ACC112 (cell line): ENCODE measurements around the gene ZNF277.

Experiments
- H2AFZ ChIP-seq: fragments of 200-600 bp; sonication (generic); one replicate; pipeline ENCODE4 v1.6.0; 2017; ENCODE audit warnings: antibody characterized with exemption, low read length; ENCODE audit not compliant: unreplicated experiment
- H3K27ac ChIP-seq: fragments of 200-600 bp; sonication (generic); 2 replicates; pipeline ENCODE4 v1.5.1; 2014; ENCODE audit warnings: low read depth, mild to moderate bottlenecking, antibody characterized with exemption, low read length, moderate library complexity
- H3K27me3 ChIP-seq: fragments of 200-600 bp; sonication (generic); 2 replicates; pipeline ENCODE4 v1.6.1; 2014; ENCODE audit warnings: mild to moderate bottlenecking, antibody characterized with exemption, low read length, moderate library complexity, mixed read lengths; ENCODE audit not compliant: insufficient read depth
- H3K36me3 ChIP-seq: fragments of 200-600 bp; sonication (generic); 2 replicates; pipeline ENCODE4 v1.6.1; 2016; ENCODE audit warnings: mild to moderate bottlenecking, antibody characterized with exemption, low read length, moderate library complexity, mixed read lengths; ENCODE audit not compliant: insufficient read depth
- H3K4me1 ChIP-seq: fragments of 200-600 bp; sonication (generic); one replicate; pipeline ENCODE4 v1.6.1; 2016; ENCODE audit warnings: low read length, mixed read lengths; ENCODE audit not compliant: insufficient read depth, unreplicated experiment, control insufficient read depth
- H3K4me3 ChIP-seq: fragments of 200-600 bp; sonication (generic); 2 replicates; pipeline ENCODE4 v1.5.1; 2014; ENCODE audit warnings: mild to moderate bottlenecking, low read depth, low read length
- H3K79me2 ChIP-seq: fragments of 200-600 bp; sonication (generic); one replicate; pipeline ENCODE4 v1.6.0; 2016; ENCODE audit warnings: low read length; ENCODE audit not compliant: control insufficient read depth, unreplicated experiment, insufficient read depth

Gene ZNF277

DNA sequence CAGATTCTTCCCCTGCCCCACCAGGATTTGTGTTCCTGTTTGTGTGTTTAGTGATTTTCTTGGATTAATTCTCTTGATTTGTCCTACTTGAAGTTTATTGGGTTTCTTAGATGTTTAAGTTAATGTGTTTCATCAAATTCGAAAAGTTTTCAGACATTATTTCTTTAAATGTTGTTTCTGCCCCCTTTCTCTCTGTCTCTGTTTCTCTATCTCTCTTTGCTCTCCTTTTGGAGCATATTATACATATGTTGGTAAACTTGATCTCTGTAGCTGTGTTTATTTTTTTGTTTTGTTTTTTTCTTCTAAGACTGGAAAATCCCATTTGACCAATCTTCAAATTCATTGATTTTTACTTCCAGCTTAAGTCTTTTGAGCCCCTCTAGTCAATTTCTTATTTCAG lies 115.6 kb downstream of the ZNF277 start:
- H3K4me1 ChIP-seq, result no peaks in the 10 kb centered on the region
- no peak overlapping the region for H3K4me3 ChIP-seq
- H3K79me2 ChIP-seq, result no peaks in the 10 kb centered on the region
- H3K36me3 ChIP-seq, result peaks cover 32% of the 10 kb centered on the region
- no peaks in the 10 kb centered on the region for H3K27me3 ChIP-seq
- no peak overlapping the region for H3K27ac ChIP-seq
- no peak overlapping the region for H2AFZ ChIP-seq

DNA sequence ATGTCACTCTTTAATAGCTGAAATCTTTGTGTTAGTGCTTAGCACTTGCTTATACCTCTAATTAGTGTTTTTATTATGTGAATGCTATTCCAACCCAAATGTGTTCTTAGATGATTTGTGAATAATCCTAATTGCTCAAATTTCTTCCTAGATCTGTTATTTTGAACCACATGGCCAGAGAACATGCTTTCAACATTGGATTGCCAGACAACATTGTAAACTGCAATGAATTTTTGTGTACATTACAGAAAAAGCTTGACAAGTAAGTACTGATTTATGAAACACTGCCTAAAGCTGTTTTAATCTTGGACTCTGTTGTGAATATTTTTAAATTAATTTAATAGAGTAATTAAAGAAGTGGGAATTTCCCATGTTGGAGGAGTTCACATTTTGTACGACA lies 121.1 kb downstream of the ZNF277 start:
- Histone ChIP-seq H3K4me3 (no peak overlapping the region), H3K4me1 (no peaks in the 10 kb centered on the region), H2AFZ (no peak overlapping the region), H3K36me3 (peaks cover 6% of the 10 kb centered on the region; the same call in 1 of the 2 replicates), H3K27me3 (no peaks in the 10 kb centered on the region), H3K79me2 (no peaks in the 10 kb centered on the region), H3K27ac (no peak overlapping the region)

DNA sequence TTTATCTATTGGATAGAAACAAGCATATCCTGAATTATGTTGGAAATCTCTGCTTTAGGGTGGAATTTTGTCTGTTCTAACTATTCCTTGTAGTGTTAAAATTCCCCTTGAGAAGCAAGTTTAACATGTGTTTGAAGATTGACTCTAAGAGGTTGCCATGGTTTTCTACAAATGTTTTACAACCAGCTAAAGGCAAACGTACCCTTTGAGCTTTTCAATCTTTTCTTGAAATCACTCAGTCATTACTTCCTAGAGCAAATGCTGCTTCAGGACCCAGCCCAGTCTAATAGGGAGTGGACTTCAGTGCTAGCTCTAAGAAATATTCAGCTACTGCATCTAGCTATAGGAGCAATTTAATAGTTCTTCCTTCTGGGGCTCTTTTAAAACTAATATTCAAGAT lies 125.0 kb downstream of the ZNF277 start:
- no peaks in the 10 kb centered on the region for H3K36me3 ChIP-seq
- H3K4me1 ChIP-seq, result no peaks in the 10 kb centered on the region
- H3K27ac ChIP-seq, result no peak overlapping the region
- no peaks in the 10 kb centered on the region for H3K27me3 ChIP-seq
- no peak overlapping the region for H3K4me3 ChIP-seq
- no peak overlapping the region for H2AFZ ChIP-seq
- no peaks in the 10 kb centered on the region for H3K79me2 ChIP-seq

DNA sequence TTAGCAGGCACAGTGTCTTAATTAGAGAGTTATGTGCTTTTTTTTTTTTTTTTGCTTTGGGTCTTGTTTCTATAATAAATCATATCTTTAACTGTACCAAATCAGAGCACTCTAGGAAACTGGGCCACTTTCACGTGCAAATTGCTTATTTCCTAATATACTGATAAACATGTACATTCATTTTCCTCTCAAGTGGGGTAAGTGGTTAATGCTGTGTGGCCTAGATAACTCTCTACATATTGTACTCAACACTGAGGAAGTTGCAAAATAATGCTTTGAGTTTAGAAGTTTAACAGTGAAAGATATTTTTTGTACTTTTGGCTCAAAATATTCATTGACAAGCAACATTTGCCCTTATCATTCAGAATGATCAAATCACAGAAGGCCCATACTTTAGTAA lies 127.9 kb downstream of the ZNF277 start:
- H3K36me3 ChIP-seq, result no peaks in the 10 kb centered on the region
- H3K4me3 ChIP-seq, result no peak overlapping the region
- no peak overlapping the region for H2AFZ ChIP-seq
- no peak overlapping the region for H3K27ac ChIP-seq
- no peaks in the 10 kb centered on the region for H3K27me3 ChIP-seq
- no peaks in the 10 kb centered on the region for H3K4me1 ChIP-seq
- no peaks in the 10 kb centered on the region for H3K79me2 ChIP-seq

DNA sequence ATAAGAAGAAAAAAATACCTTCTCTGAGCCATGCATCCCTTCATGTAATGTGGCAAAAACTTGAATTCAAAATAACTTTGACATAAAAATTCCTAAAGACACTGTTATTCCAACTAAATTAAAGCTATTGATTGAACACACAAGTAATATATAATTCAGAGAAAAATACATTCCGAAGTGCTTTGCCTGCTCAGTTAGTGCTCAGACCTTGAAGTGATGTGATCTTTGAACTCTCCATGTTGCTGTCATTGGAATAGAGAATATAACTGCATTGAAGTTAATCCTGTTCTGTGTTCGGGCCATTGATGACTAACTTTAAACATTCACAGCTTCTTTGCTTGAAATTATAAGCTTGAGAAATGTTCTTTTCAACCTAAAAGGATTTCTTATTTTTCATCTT lies 129.8 kb downstream of the ZNF277 start:
- H3K4me3 ChIP-seq, result no peak overlapping the region
- H3K4me1 ChIP-seq, result no peaks in the 10 kb centered on the region
- H3K27ac ChIP-seq, result no peak overlapping the region
- H3K27me3 ChIP-seq, result no peaks in the 10 kb centered on the region
- H3K79me2 ChIP-seq, result no peaks in the 10 kb centered on the region
- H2AFZ ChIP-seq, result no peak overlapping the region
- peaks cover 5% of the 10 kb centered on the region; the same call in 1 of the 2 replicates for H3K36me3 ChIP-seq

DNA sequence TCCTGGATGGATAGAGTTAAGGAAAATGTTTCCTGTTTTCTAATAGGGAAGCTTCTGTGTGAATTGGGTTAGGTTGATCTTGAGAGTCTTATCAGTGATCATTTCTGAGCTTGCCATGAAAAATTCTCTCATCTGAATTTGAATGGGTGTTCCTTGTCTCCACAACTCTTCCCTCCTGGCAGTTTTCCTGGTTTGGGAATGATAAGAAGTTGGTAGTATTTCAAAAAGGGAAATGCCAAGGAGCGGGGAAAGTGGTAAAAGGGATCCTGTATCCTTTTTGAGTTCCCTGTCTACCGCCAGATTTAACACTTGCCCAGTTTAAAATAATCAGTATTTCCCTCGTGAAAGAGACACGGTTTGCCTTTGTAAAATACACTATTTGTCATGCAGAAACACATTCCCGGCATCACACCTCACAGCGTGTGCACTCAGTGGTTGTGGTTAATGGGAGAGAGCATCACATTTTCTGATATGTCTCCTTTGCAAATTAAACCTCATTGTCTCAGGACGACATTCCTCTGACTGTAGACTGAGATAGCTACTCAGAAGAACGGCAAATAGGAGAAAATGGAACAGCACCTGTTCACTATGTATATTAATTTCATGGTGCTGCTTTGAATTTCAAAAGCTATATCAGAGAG lies 130.6 kb downstream of the ZNF277 start:
- Histone ChIP-seq H3K4me3 (no peak overlapping the region), H3K36me3 (peaks cover 5% of the 10 kb centered on the region; the same call in 1 of the 2 replicates), H3K27me3 (no peaks in the 10 kb centered on the region), H3K27ac (no peak overlapping the region), H3K79me2 (no peaks in the 10 kb centered on the region), H2AFZ (no peak overlapping the region), H3K4me1 (no peaks in the 10 kb centered on the region)

DNA sequence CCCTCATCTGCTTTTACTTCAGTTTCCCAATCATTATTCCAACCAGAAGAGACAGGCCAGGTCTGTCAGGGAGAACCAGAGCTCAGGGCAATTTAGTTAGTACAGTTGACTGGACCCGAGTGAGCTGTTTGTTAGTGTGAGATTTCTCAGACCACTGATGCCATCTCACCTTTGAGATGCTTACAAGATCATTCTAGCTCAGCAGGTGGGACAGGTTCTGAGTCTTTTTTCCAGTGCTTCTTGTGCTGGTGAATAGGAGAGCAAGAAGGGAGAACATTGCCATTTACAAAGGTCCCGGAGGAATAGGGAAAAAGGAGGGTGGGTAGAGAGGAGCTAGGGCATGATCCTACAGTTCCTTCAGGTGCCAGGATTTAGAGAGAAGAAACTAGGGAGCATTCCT lies 131.4 kb downstream of the ZNF277 start:
- H2AFZ ChIP-seq, result no peak overlapping the region
- H3K4me3 ChIP-seq, result no peak overlapping the region
- H3K36me3 ChIP-seq, result peaks cover 12% of the 10 kb centered on the region
- no peaks in the 10 kb centered on the region for H3K4me1 ChIP-seq
- no peaks in the 10 kb centered on the region for H3K79me2 ChIP-seq
- no peaks in the 10 kb centered on the region for H3K27me3 ChIP-seq
- H3K27ac ChIP-seq, result no peak overlapping the region

DNA sequence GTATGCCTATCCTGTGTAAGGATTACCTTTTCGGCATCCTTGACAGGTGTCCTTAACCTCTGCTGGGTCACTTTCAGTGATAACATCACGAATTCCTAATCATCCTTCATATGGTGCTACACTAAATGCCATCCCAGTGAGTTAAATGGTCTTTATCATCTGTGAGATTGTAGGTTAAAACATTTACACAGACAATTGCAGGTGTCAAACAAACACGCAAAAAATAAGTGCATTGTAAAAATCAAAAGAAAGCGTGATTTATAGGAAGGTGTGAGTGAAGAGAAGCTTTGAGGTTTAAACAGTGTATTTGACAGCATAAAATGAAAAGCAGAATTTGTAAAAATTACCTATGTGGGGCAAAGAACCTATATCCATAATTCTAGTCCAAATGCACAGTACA lies 132.3 kb downstream of the ZNF277 start:
- peaks cover 21% of the 10 kb centered on the region for H3K36me3 ChIP-seq

DNA sequence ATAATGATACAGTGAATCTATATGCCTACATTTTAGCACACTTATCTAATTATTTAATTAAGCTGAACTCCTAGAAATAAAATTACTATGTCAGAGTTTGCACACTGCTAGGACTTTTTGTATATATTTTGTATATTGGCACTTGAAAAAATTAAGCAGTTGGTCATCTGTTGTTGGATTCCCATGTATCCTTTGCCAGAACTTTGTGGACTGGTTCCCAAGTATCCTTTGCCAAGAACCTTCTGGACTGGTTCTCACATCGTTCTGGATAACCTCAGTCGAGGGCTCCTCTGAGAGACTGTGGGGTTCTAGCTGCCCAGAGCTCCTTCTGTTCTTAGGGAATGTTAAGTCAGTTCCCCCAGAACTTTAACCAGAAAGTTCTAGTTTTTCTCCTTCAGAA lies 135.0 kb downstream of the ZNF277 start:
- Histone ChIP-seq H3K36me3 (peaks cover 29% of the 10 kb centered on the region), H3K4me3 (no peak overlapping the region), H3K4me1 (no peaks in the 10 kb centered on the region), H2AFZ (no peak overlapping the region), H3K27ac (no peak overlapping the region), H3K79me2 (no peaks in the 10 kb centered on the region), H3K27me3 (no peaks in the 10 kb centered on the region)

More for the DNA sequence above, 132.3 kb downstream of the ZNF277 start:
- H2AFZ ChIP-seq, result no peak overlapping the region
- H3K4me1 ChIP-seq, result no peaks in the 10 kb centered on the region
- H3K27ac ChIP-seq, result no peak overlapping the region
- no peaks in the 10 kb centered on the region for H3K27me3 ChIP-seq
- H3K79me2 ChIP-seq, result no peaks in the 10 kb centered on the region
- no peak overlapping the region for H3K4me3 ChIP-seq

DNA sequence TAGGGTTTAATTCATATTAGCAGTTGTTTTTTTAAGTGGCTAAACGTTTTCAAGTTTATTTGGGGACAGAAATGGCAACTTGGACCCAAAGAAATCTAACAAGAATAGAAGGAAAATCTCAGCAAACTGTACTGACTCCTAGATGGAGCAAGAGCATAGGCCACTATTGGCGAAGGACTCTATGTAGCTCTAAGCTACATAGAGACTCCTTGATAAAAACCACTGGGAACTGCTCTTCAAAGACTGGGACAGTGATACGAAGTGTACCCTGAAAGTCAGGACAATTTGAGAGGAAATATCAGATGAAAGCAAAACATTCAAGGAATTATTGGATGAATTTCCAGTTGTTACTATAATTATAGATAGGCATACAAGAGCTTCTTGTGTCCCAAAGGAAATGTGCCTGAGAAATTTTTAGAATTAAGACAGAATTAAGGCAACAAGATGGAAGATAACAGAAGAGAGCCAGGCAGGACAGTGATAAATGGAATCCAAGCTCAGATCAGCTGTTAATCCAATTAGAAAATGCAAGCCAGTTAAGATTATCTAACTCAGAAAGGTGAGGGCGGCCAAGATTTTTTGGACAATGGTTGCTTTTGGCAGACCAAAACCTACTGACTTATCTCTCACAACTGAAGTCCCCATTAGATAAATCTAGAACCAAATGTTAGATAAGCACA lies 140.0 kb downstream of the ZNF277 start:
- Histone ChIP-seq H3K27ac (no peak overlapping the region), H3K27me3 (no peaks in the 10 kb centered on the region), H3K79me2 (no peaks in the 10 kb centered on the region), H3K4me3 (no peak overlapping the region), H2AFZ (no peak overlapping the region), H3K4me1 (no peaks in the 10 kb centered on the region), H3K36me3 (peaks cover 24% of the 10 kb centered on the region)

DNA sequence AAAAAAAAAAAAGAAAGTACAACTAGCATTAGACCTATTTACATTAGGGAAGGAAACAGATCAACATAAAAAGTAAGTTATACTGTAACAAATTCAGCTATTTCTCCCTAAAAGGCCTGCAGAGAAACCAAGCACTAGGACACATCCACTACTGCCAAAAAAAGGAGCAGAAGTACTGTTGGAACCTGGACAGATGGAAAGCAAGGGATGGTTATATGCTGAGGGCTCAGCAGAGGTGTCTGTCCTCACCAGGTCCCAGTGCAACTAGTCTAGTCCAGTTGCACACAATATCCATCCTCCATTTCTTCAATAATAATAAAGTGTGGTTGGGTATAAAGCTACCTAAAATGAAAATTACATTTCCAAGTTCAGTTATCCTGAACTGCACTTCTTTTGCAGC lies 140.6 kb downstream of the ZNF277 start:
- no peaks in the 10 kb centered on the region for H3K4me1 ChIP-seq
- H3K4me3 ChIP-seq, result no peak overlapping the region
- no peak overlapping the region for H2AFZ ChIP-seq
- H3K36me3 ChIP-seq, result peaks cover 24% of the 10 kb centered on the region
- H3K27me3 ChIP-seq, result no peaks in the 10 kb centered on the region
- H3K79me2 ChIP-seq, result no peaks in the 10 kb centered on the region
- no peak overlapping the region for H3K27ac ChIP-seq
